Measurements from ENCODE around the gene OR8H1. TPM values are rescaled to one million over a fixed set of nuclear protein-coding genes. Genes with fewer than 3 reads are reported as not detected.

The OR8H1 gene
- total and polyA plus RNA-seq, 2 of the 8 experiments (the other 6 are each of a cell fraction or from before 2014, with no cell fraction given), result not detected

DNA sequence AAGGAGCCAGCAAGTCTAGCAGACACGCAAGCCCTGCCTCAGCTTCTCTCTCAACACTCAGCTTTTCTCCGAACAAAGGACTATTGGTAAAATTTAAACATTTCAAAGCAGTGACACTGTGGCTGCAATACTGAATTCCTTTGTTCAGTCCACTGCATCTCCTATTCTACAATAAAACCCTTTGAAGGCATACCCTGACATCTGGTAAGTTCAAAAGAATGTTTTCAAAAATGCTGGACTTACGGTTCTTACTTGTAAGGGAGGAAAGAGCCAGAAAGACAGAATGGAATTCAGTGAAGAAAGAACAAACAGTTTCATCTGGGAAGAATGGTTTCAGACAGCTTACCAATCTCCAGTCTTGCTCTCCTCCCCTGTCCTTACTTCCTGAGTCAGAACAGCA, 41.1 kb upstream of the OR8H1 start:
- Histone ChIP-seq H2BK5ac (ENCODE audit: low read depth, low read length) (no peak overlapping the region), H2BK20ac (ENCODE audit: low read length) (no peak overlapping the region), H3K4me1 (replicated peaks in 1 of 4; ENCODE audit: control insufficient read depth in 3 of 4, insufficient read depth in 4 of 4, low read length in 3 of 4) (peaks cover 0 to 6% (median 0%) of the 10 kb centered on the region in 4 experiments; a peak in 1 of 7 replicates), H2BK12ac (ENCODE audit: low read depth, low read length) (no peak overlapping the region), H3K18ac (ENCODE audit: extremely low read depth, low read length) (no peak overlapping the region), H3K4ac (replicated peaks; ENCODE audit: insufficient read length, low read depth, low read length) (no peak overlapping the region), H2BK15ac (ENCODE audit: low read length) (no peak overlapping the region), H3K79me2 (ENCODE audit: control insufficient read depth in 1 of 2, insufficient read depth in 2 of 2, low read length in 2 of 2) (no peaks in the 10 kb centered on the region), H3K4me2 (ENCODE audit: insufficient read depth in 1 of 2, low read depth in 2 of 2, low read length in 2 of 2) (no peak overlapping the region), H4K91ac (replicated peaks; ENCODE audit: insufficient read length, low read length) (no peak overlapping the region), H2BK120ac (replicated peaks; ENCODE audit: low read depth, low read length) (no peak overlapping the region), H3K14ac (ENCODE audit: insufficient read length) (no peak overlapping the region), H3K27ac (ENCODE audit: low read depth, low read length) (no peak overlapping the region), H3K56ac (replicated peaks; ENCODE audit: insufficient read length, low read depth, low read length) (no peak overlapping the region), H4K5ac (ENCODE audit: insufficient read length, low read depth, low read length) (no peak overlapping the region), H4K8ac (ENCODE audit: extremely low read depth, insufficient read depth, low read length) (no peak overlapping the region), H3K23ac (ENCODE audit: insufficient read length) (no peak overlapping the region), H4K20me1 (replicated peaks in 1 of 2; ENCODE audit: control insufficient read depth in 1 of 2, insufficient read depth in 2 of 2, low read length in 2 of 2) (no peaks in the 10 kb centered on the region), H3K4me3 (ENCODE audit: extremely low read depth in 1 of 4, insufficient read depth in 2 of 4, low read depth in 3 of 4, low read length in 4 of 4) (no peak overlapping the region), H3K9ac (replicated peaks in 1 of 4; ENCODE audit: extremely low read depth in 1 of 4, low read depth in 3 of 4, low read length in 3 of 4) (no peak overlapping the region), H2AFZ (ENCODE audit: low read length) (no peak overlapping the region), H3K27me3 (replicated peaks in 1 of 4; ENCODE audit: control insufficient read depth in 3 of 4, extremely low read depth in 1 of 4, insufficient read depth in 3 of 4, low read length in 3 of 4) (no peaks in the 10 kb centered on the region), H2AK5ac (ENCODE audit: low read depth, low read length) (no peak overlapping the region), H3K79me1 (ENCODE audit: low read depth, low read length) (no peaks in the 10 kb centered on the region), H3K23me2 (ENCODE audit: low read depth, low read length) (no peaks in the 10 kb centered on the region), H3K9me3 (ENCODE audit: insufficient read depth in 2 of 2, low read depth in 1 of 2, low read length in 1 of 2) (peaks cover 2 to 7% of the 10 kb centered on the region in 2 experiments; a peak in 1 of 4 replicates), H3K36me3 (ENCODE audit: control insufficient read depth in 2 of 4, insufficient read depth in 4 of 4, low read length in 3 of 4) (no peaks in the 10 kb centered on the region; a peak in 1 of 8 replicates)
- ChIA-PET POLR2A (ENCODE audit: partially characterized antibody) (no interaction called here), CTCF (ENCODE audit: partially characterized antibody) (no interaction called here)
- no peak for FAIRE-seq
- TF ChIP-seq MAFK (IDR thresholded peaks at IDR 0.05; ENCODE audit: low read depth, low read length), result no peak
- no peak for TF ChIP-seq CHD1 (IDR thresholded peaks at IDR 0.05; ENCODE audit: low read depth, low read length)
- DNase-seq (ENCODE audit: low read depth in 1 of 2, low spot score in 2 of 2), result no peak
- 90% methylated on average over 3 of the region's 3 CpGs; no CpG with 5 or more reads in 1 of the 2 experiments for WGBS, 2 experiments (ENCODE audit: extremely low coverage in 1 of 2, insufficient coverage in 1 of 2, insufficient read length in 1 of 2, insufficient replicate concordance in 2 of 2, low coverage in 1 of 2, low lambda C conversion rate in 2 of 2, missing lambda C conversion rate in 1 of 2)
